ENCODE data around the gene ENOPH1.

ENOPH1 gene

GRCh38 chr4:82508806-82509428 lies 78.5 kb downstream of the ENOPH1 start:
- DNase-seq (ENCODE audit: low read depth in 1 of 2, low spot score in 1 of 2): no peak

GRCh38 chr4:82510216-82510615 lies 79.8 kb downstream of the ENOPH1 start:
- no peak for DNase-seq (ENCODE audit: low read depth in 1 of 2, low spot score in 1 of 2)

Data from activated T-helper 1 cell treated with anti-CD3 and anti-CD28 coated beads, Interleukin-2, amount 50 U/mL, for 16 hours (primary cell).